GM21390 (cell line): ENCODE data around the gene HMGN2.

Experiments
- ATAC-seq: cut with Tn5 transposase; IDR thresholded peaks from one replicate; pipeline ENCODE4 v1.9.1; 2021; ENCODE audit not compliant: unreplicated experiment

Gene HMGN2

DNA sequence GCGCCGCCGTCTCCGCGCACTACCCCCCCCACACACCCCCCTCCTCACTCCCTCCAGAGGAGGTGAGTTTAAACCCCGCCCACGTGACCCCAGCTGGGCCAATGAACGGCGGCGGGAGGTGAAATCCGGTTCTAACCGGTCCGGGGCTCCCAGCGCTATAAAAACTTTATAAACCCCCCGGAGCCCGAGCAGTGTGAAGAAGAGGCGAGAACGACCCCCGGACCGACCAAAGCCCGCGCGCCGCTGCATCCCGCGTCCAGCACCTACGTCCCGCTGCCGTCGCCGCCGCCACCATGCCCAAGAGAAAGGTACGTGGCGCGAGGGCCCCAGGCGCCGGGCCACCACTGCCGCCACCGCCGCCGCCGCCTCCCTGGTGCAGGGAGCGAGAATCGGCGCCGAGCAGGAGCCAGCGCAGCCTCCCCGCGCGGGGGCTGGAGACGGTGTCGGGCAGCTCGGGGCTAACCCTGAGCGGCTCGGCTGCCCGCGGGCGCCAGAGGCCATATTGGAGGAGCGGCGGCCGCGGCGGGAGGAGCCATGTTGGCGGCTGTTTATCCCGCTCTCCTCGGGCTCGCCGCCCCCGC is at the start of gene HMGN2:
TSS of gene HMGN2 (plus strand) at position 121 of the 581 bp plus-strand sequence. CDS start at position 294, 173 bp downstream.
- ATAC-seq: peak; percentile 43

DNA sequence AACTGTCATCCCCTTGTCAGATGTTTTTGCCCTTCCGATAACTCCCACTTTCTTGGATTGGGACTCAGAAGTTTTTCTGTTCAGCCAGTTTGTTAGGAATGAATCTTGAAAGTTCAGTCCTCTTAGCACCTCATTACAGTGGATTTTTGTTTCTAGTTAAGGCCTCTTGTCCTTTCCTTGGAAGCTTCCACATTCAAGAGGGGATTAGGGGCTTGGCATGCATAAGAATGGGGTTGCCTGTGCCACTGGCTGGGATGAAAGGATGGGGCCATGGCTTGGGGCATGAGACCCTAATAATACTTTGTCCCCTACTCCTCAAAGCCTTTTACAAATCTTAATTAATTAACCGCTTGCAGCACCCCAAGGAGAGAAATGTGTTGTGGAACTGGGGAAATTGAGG is 42.5 kb upstream of the HMGN2 start:
- no peak for ATAC-seq

DNA sequence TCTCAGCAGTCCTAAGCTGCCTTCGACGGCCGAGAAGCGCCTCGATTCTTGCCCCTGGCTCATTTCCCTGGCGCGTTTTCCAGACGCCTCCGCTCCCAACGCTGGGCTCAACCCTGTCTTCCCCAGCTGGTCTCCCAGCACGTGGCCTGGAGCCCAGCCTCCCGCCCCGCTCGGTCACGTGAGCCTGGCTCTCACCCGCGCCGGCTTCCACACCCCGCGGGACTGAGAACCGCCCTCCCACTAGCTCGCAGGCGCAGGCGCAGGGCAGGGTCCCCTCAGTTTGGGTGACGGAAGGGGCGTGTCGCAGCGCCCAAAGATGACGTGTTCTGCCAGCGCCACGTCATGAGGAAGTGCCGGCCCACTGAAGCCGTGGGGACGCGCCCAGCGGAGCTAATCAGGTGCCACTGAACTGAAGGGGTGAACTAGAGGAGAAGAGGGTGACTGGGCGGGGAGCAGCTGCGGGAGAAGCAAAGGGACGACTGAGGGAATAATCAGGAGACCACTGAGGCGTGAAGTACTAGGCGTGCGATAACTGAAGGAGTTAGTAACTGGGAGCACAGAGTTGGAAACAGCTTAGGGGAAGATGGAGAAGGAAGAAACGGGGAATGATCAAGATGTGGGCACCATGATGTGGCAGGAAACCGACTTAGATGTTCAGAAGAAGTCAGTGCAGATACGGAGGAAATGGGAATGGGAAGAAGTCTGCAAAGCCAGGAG is 40.1 kb upstream of the HMGN2 start, which contains the start of gene DHDDS:
TSS of gene DHDDS (plus strand) at position 343 of the 717 bp plus-strand sequence. CDS start 625 bp downstream, outside the sequence.
- ATAC-seq: peak; percentile 92

DNA sequence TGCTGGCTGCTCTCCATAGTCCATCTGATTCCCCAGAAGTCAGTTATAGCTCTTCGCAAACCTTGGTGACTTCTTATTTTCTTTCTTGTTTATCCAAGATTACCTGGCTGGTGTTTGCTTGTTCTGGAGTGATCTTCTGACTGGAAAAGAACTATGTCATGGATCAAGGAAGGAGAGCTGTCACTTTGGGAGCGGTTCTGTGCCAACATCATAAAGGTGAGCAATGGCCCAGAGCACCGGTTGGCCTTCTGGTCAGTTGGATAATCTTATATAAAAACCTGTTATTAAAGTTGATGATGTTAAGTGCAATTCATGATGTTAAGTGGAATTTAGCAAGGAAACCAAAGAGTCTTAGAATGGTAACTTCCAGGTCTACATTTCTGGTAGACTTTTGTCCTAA is 39.4 kb upstream of the HMGN2 start:
- ATAC-seq: no peak

DNA sequence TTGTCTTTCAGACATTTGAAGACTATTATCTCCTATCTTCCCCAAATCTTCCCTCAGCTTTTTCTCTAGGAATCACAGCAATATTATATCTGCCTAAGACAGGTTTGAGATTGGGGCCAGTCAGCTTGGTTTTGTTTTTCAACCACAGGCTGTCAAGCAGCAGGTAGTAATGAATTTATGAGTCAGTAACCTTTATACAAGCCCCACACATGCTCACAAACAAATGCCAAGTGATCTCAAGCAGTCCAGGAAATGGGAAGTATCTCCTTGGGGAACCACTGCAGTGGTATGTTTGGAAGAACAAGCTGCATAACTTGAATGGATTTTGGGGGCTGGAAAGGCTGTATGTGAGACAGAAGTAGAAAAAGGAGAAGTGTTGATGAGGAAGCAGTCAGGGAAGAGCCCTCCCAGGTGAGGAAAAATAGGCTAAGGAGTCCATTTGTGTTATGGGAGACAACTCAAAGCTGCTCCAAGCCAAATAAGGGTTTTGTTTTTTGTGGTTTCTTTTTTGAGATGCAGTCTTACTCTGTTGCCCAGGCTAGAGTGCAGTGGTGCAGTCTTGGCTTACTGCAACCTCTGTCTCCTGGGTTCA is 38.0 kb upstream of the HMGN2 start:
- ATAC-seq: no peak

DNA sequence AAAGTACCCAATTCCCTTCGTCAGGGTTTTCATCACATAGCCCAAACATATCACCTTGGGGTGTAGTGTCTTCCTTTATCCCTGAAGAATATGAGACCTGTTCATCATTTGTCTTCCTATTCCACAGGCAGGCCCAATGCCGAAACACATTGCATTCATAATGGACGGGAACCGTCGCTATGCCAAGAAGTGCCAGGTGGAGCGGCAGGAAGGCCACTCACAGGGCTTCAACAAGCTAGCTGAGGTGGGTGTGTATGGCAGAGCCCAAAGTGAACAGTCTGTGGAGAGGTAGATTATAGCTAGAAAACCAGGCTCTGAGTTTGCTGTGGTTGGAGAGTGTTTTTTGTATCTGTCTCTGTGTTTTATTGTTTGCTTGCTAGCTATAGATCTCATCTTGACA is 34.2 kb upstream of the HMGN2 start:
- no peak for ATAC-seq

DNA sequence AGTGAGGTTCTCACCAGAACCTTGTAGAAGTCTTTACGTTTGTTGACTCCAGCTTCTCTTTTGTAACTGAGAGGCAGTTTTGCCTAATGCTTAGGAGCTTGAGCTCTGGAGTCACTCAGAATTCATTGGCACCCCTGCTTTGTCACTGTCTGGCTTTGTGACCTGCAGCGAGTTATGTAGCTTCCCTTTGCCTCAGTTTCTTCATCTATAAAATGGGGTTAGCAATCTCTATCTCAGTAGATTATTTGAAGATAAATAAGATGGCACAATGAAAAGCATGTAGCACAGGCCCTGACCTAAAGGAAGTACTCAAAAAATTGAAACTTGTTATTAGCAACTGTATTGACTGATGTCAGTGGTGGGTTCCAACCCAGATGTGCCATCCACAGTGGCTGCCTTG is 32.0 kb upstream of the HMGN2 start:
- no peak for ATAC-seq

DNA sequence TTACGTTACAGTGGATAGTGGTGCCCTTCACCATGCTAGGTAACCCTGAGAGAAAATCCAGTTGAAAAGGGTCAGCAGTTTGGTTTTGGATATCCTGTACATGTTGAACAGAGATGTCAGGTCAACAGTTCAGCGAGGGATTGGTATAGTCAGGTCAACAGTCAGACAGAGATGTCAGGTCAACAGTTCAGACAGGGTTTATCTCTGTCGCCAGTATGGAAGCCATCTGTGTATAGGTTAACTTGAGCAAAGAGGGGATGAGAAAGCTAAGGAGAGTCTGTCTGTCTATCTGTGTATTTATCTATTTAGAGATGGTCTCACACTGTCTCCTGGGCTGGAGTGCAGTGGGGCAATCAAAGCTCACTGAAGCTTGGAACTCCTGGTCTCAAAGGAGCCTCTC is 22.4 kb upstream of the HMGN2 start:
- no peak for ATAC-seq

DNA sequence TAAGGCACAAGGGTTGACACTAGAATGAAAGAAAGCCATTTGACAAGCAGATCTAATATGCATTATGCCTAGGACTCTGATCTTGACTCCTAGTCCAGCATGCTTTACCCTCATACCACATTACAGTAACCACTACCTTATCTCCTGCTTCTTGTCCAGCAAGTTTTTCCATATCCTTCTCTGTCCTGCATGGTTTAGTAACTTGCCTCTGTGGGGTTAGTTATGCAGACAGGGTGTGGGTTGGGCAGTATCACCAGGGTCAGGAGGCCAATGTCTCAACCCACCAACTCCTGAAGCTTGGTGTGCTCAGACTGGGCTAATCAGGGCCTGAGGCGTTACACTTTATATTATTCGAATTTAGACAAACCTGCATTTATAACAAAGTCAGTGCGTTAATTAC is 21.3 kb upstream of the HMGN2 start:
- ATAC-seq: no peak

DNA sequence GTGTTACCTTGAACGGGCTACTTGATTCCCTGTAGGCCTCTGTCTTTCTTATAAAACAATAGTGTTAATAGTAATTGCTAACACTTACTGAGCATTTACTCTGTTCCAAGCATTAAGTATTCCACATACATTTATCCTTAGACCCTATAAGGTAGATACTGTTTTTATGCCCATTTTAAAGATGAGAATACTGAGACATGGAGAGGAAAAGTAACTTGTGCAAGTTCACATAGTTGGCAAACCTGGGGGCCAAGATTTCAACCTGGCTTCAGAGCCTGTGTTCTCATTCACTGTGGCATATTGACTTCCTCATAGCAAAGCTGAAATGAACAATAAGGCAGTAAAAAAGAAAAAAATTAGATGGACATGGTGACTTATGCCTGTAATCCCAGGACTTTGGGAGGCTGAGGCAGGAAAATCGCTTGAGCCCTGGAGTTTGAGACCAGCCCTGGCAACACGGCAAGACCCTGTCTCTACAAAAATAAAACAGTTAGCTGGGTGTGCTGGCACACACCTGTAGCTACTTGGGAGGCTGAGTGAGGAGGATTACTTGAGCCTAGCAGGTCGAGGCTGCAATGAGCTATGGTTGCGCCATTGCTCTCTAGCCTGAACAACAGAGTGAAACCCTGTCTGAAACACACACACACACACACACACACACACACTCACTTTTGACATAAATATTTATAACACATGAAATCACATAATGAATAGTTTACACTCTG is 19.6 kb upstream of the HMGN2 start:
- ATAC-seq: no peak

DNA sequence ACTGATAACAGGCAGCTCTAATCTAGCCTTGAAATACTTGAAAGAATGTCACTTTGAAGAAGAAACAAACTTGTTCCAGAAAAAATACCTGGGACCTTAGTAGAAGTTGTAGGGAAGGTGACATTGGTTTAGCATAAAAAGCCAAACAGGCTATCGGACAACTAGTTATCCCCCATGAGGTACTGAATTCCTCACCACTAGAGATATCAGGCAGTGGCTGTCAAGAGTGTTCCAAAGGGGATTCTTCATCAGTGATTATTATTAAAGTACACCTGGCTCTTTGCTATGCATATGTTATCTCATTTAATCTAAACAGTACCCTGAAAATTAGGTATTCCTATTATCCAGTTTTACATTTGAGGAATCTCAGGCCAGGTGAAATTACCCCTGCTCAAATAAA is 13.1 kb upstream of the HMGN2 start:
- no peak for ATAC-seq

DNA sequence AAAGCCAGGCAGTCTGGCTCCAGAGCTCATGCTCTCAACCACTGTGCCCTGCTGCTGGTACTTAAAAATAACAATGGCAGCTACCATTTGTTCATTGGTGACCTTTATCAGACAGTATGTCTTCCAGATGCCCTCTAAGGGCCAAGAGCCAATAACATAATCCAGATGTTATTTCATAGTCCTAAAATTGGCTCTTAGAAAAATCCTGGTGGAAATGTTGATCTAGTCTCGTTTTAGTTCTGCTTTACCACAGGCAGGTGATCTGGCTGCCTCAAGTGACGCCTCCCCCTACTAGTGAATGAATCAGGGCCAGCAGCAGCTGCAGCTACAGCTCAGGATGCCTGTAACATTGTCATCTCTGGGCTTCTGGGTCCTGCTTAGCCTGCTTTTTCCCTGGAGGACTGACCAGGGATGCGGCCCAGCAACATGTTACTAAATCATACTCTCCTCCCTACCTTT is 12.6 kb upstream of the HMGN2 start:
- ATAC-seq: no peak

DNA sequence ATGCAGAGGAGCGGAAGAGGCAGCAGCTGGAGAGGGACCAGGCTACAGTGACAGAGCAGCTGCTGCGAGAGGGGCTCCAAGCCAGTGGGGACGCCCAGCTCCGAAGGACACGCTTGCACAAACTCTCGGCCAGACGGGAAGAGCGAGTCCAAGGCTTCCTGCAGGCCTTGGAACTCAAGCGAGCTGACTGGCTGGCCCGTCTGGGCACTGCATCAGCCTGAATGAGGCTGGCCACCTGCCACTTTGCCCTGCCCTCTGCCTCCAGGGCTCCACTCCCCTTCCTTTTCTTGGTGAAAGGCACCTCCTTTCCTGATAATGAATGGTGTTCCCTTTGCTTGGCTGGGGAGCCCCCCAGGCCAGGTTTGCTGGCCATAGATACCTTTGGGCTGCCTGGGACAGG is 3.3 kb upstream of the HMGN2 start:
- ATAC-seq: no peak

DNA sequence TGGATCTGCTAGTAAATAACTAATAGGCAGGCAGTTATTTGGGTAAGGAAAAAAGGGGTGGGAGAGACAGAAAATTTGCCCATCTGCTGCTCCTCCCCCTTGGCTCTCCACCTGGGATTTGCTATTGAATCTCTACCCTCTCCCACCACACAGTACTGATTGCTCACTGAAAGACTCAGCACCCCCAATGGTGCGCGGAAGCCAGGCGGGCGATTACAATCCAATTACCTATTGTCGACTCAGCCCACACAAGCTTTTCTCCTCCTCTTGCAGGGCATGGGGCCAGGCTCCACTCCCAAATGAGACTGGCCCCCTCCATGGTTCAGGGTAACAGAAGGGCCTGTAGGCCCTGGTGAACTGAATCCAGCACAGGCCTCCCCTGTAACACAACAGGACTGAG is 2.7 kb upstream of the HMGN2 start:
- no peak for ATAC-seq

DNA sequence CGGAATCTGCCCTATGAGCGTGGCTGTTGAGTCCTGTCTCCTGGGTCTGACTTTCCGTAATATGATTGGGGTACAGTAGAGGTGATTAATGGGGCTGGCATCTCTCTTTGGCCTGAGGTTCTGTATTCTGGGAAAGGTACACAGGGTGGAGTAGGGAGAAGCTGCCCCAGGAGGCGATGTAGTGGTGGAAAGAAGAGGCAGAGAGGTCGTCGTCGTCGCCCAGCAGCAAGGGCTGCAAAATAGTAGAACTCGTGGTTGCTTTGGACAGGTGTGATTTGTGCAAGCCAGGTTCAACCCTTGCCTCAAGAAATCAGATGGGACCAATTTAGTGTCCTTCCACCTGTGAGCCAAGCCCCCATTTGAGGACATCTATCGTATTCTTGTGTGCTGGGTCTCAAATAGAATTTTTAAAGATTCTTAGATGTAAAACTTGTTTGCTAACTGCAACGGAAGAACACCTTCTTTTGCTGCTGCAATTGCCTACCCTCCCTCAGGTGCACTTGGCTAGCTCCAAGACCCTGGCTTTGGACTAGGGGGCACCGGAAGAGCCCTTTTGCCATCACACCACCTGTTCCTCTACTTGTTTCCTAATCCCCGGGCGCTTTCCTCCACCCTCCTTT is 1.3 kb upstream of the HMGN2 start:
- ATAC-seq: no peak

DNA sequence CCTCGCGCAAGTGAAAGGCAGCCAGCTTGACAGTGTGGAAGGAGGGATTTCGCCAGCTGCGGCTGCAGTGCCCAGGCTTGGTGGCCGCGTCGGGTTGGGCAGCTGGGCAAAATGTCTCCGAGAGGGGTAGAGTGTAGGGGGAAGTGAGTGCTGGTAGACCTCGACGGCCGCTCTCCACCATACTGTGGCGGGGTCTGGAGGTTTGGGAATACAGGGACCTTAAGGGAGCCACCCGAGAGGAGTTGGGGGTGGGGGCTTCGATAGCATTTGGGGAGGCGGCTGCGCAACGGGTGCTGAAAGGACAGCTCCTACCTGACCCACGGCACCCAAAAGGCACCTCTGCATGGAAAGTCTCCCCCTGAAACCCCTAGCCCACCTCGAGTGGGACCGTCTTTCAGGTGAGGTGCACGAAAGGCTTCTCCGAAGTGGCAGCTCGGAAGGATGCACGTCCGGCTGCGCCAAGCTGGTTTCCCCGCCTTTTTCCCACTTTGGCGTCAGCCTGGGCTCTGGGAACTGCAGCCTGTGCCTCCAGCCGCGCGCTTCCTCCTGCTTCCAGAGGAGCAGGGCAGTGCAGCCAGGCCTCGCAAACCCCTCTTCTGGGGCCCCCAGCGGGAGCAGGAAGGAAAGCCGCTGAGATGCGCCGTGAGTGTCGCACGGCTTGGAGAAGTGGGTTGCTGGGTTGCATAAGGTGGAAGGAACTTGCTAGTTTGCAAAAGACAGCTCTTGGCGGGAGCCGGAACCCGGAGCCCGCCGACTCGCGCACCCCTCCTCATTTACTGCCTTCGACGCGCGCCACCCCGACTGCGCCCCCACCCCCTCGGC is 531 bp upstream of the HMGN2 start:
- peak; percentile 13 for ATAC-seq

DNA sequence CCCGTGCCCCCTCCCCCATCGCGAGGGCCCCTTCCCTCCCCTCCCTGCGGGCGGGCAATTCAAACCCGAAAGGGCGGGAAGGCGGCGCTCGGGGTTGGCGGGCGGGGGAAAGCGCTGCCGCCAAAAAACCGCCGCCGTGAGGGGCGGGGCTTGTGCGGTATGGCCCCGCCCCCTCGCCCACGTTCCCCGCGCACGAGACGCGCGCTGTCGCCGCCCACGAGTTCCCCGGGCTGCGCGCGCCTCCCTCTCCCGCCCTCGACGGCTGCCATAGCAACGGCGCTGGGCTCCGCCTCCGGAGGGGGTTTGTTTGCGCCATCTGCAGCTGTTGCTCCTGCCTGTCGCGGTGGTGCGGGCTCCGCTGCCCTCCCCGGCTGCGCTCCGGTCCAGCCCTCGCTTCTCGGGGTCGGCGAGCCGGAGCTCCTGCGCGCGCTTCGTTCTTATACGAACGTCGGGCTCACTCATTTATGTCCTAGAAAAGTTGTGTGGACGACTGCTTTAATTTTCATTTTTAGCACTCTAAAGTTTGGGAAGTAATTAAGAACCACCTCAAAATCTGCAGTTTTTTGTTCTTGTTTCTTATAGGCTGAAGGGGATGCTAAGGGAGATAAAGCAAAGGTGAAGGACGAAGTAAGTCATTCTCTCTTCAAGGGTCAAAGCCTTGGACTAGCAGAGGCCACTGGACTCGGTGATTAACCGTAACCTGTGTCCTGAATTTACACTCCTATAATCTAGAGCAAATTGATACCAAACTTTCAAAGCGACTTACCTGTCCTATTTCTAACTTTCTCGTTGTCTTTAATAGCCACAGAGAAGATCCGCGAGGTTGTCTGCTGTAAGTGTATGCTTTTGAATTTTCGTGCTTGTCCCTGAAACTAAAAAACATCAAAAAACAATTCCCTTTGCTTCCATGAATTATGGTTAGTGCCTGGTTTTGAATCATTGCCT is 933 bp downstream of the HMGN2 start:
- ATAC-seq: peak; percentile 62

DNA sequence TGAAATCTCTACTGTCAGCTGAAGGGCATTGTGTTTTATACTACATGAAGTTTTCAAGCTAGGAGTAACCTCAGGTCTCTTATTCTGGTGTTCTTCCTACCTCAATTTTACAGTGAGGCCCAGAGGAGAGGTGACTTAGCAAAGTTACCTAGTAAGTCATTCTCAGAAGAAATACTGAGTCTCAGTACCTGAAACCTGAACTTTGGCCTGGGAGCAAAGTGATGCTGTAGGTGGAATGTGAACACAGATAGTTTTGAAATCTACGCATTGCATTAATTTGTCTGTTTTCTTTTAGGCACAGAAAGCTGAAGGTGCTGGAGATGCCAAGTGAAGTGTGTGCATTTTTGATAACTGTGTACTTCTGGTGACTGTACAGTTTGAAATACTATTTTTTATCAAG is 2.6 kb downstream of the HMGN2 start:
- ATAC-seq: no peak

DNA sequence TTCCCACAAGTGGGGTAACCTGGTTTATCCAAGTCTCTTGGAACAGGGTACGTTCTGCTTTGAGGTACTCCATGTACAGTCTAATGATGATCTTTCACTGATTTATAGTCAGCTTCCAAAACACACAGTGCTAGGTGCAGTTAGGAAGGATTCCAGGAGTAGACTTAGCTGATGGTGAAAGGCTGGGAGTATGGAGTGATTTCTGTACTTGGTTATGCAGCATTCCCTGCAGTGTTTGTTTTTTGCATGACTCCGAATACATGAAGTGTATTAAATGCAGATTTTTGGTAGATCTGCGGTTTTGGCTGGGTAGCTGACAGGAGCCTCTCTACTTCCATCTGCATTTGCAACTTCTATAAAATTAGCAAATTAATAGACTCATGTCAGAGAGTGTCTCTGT is 3.7 kb downstream of the HMGN2 start:
- ATAC-seq: no peak
